GM12875 (cell line): Measurements from ENCODE around the gene FAM241B.

Source experiments
- H3K4me3 ChIP-seq: one replicate; pipeline ENCODE4 v1.5.1; 2011; ENCODE audit warnings: low read depth, low read length, control low read depth
- CTCF ChIP-seq: IDR thresholded peaks from 2 replicates; pipeline ENCODE4 v1.5.1; 2011; ENCODE audit warnings: low read depth, mild to moderate bottlenecking, control low read depth, inconsistent platforms, low read length, moderate library complexity, borderline replicate concordance; ENCODE audit not compliant: insufficient read depth

FAM241B gene

GRCh38 chr10:69659241-69660038 is 29.4 kb downstream of the FAM241B start:
- H3K4me3 ChIP-seq = no peak overlapping the region
- TF ChIP-seq CTCF = no peak

- no peak for TF ChIP-seq CTCF
- no peak overlapping the region for H3K4me3 ChIP-seq
Observed at GRCh38 chr10:69660296-69660695, 30.2 kb downstream of the FAM241B start.

DNA sequence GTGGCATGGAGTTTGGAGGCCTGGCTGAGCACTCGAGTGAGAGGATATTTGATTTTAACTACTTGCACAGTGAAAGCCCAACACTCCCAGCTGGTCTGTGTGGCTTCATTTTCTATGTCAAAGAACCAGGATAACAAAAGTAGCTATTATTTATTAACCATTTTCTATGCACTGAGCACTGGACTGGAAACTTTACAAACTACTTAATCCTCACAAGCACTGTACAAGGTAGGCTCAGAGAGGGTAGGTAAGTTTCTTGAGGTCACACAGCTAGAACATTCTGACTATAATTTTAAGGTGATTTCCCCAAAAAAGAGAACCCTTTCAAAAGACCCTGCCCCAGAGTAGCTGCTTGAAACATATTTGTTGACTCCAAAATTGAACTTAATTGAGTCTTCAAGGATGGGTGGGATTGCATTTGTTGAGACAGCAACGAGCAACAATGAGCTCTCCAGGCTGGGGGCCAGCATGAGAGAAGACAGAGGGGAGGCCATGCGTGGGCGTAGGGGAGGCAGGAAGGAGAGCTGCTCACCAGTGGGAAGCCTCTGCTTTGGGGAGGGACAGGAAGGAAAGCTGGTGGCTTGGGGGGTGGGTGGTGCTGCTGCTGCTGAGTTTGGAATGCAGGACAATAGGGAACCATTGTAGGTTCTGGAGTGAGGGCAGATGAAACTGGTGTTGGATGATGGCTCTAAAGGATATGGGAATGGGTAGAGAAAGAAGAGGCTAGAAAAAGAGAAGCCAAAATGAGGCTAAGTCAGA is 31.5 kb downstream of the FAM241B start:
- no peak for TF ChIP-seq CTCF
- no peak overlapping the region for H3K4me3 ChIP-seq

GRCh38 chr10:69662173-69662877 is 32.3 kb downstream of the FAM241B start:
- no peak for TF ChIP-seq CTCF

DNA sequence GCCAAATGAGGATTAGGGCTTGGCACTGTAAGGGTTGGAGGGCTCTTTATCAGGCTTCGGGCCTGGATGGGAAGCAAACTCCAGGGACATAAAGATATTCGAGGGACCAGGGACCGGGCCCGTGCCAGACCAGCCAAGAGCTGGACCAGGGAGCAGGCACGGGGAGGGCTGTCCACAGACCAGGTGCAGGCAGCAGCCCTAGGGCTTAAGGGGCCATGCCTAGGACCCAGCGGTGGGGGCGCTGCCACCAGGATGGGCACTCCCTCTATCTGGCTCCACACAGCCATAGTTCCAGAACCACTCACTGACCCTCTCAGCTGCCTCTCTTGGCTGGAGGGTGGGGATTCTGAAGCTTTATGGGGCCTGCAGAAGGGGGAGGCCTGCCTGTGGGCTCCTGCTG is 32.9 kb downstream of the FAM241B start:
- TF ChIP-seq CTCF = no peak
- no peak overlapping the region for H3K4me3 ChIP-seq

More at GRCh38 chr10:69662173-69662877, 32.3 kb downstream of the FAM241B start:
- no peak overlapping the region for H3K4me3 ChIP-seq

GRCh38 chr10:69663369-69663947 is 33.4 kb downstream of the FAM241B start:
- no peak for TF ChIP-seq CTCF
- H3K4me3 ChIP-seq = no peak overlapping the region
